NOMO-1 treated with DMSO at 0.1 percent for 48 hours (cell line): ENCODE results near the gene LYL1.
A peak's percentile ranks its signal among the peaks of the same experiment; 100 is the strongest.

Source experiments
- DNase-seq: peaks from one replicate; lab custom pipeline; 2025; ENCODE audit not compliant: unreplicated experiment; lab: John Stamatoyannopoulos, UW

Gene LYL1

DNA sequence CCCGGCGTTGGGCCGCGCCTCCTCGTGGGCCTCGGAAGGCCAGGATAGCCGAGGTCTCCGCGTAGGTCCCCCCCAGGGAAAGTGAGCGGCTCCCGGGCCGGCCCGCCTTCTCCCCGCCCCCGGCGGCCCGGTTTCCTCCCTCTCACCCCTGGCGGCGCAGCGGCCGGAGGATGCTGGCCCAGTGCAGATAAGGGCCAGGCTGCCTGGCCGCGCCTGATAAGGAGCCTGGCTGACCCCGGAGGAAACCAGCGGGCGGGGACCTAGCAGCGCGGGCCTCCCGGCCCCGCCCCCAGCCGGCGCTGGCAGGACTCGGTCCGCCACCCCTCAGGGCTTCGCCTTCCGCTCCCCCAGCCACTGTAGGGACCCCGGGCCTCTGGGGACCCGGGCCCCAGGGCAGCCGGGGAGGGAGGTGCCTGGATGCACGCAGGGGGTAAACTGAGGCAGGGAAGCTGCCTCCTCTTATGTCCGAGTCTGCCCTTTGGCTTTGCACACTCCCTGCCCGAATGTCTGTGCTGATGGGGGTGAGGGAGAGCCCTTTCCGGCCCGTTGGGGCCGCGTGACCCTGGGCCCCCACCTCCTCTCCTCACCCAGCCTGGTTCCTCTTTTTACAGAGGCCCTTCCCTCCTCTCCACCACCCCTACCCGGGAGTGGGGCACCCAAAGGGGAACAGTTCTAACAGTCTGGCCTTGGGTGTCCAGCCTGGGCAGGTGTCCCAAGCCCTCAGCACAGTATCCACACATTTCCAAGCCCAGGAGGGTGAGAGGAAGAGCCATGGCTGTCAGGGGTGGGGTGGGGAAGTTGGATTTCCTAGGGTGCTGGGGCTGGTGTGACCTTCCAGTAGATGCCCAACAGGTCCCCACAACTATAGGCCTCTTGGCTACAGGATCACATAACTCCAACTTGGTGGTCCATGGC lies at the start of gene LYL1:
Gene LYL1, minus strand, starts transcription at position 193 of the 915 bp plus-strand sequence. CDS start 1,687 bp downstream, outside the sequence.
- DNase-seq, result peak; percentile 93

DNA sequence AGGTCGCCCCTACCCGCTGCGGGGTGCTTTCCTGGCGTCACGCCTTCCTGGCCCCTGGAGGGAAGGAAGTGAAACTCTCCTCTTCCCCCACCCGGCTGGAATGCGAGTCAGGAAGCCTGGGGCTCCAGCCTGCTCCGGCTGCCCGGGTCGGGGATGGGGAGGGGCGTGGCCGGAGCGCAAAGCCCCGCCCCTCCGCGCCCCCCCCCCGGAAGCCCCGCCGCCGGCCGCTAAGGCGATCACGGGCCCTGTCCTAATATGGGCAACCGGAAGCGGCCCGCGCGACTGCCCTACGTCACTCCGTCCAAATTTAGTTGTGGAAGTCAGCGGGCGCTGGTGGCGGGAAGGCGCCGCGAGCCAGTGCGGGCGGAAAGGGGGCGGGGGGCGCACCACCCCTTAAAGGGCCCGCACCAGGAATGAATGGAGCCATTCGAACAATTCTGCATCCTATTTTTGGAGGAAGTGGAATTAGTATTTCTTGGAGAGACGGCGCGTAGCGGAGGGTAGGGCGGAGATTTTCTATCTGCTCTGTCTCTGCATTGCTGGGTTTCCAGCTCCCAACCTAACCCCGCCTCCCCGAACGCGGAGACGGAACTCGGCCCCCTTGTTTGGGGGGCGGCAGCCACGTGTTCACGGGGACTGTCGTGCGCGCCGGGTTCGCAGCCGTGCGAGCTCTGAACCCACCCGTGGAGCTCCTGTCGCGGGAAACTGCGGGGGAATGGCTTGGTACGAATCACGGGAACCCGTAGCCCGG lies 49.1 kb upstream of the LYL1 start:
- DNase-seq, result peak; percentile 96

DNA sequence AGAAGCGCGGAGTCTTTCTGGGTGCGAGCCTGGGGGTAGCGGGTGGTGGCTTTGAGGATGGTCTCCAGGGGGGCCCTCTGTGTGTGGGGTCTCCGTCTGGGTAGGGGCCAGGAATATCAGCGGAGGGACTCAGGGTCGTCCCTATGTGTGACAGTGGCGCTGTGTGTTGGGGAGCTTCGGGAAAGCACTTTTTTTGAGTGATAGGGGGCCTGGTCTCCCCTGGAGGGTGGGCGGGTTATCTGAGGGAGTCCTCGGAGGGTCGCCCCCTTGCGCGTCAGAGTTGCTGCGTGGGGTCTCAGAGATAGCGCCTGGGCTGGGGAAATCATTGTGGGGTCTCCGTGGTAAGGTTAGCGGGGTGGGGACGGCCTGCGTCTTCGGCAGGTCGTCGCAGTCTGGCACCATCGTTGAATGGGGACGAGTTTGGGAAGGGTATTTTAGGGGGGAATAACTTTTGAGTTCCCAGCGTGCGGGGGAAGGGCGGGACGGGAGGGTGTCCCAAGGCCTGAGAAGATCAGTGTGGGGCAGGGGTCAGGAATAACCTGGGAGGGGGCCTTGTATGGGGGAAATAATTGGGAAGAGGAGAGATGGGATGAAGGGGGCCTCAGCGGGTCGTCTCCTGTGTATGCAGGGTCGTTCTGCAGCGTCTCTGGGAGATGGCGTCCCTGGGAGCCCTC lies 48.4 kb upstream of the LYL1 start:
- DNase-seq, result peak; percentile 27

DNA sequence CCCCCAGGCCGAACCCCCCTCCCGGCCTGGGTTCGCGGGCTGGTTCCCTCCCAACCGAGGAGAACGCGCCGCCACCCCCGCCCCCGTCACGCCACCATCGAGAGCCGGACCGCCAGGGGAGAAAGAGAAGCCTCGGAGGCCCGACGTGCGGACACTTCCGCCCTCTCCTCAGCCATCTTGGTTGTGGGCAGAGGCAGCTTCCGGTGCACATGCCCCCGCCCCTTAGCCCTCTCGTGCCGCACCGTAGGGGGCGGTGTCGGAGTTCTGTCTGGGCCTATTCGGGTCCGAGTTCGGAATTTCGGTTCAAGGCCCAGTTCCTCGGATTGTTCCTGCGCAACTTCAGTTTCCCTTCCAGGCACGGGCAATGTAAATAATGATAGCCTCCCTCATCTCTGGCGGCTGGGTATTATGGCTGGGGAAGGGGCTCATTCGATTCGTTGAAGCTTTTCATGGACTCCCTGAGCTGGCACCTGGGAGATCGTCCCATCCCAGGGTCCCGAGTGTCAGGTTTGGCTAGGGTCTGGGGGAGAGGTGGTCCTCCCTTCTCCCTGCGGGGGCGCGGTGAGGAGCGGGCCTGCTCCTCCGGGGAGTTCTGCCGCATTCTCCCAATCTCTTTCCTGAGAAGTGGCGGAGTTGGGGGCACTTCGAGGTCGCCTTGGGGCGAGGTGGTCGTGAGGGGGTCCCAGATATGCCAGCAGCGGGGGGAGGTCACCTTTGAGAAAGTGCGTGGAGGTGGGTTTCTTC lies 47.7 kb upstream of the LYL1 start, which contains the start of the genes IER2 and STX10:
Gene IER2, plus strand, starts transcription at position 225 of the 744 bp plus-strand sequence. CDS start 2,776 bp downstream, outside the sequence.
Gene STX10, minus strand, starts transcription at position 189 of the 744 bp plus-strand sequence. CDS start 202 bp downstream, outside the sequence.
- DNase-seq, result peak; percentile 96

DNA sequence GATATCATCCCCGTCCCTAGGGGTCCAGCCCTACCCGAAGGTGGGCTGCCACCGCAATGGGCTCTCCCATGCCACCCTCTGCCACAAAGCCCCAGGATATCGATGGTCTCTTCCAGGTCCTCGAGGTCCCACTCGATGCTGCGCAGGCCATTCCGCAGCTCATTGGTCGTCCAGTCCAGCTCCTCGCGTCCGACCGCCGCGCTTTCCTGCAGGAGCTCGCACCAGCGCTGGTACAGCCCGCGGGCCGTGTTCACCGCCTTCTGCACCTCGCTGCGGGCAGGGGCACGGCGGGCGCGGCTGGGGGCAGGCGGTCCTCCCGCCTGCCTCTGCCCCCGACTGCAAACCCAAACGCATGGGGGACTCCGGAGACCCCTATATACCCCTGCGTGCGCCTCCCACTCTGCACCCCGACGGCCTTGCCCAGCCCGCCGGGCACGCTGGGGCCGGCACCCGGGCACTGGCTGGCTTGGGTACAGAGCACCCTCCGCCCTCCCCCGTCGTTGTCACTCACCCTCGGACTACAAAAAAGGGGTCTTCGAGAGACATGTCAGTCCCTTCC lies 47.0 kb upstream of the LYL1 start:
- peak; percentile 47 for DNase-seq

DNA sequence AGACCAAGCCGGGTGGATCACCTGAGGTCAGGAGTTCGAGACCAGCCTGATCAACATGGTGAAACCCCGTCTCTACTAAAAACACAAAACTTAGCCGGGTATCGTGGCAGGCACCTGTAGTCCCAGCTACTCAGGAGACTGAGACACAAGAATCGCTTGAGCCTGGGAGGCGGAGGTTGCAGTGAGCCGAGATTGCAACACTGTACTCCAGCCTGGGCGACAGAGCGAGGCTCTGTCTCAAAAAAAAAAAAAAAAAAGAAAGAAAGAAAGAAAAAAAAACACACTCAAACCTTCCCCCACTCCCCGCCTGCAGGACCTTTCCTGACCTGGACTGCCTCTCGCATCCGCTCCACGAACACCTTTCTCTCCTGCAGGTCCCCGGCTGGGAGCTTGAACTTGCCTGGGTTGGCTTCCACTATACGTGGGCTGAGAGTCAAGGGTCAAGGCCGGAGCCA lies 46.5 kb upstream of the LYL1 start:
- DNase-seq, result peak; percentile 29

DNA sequence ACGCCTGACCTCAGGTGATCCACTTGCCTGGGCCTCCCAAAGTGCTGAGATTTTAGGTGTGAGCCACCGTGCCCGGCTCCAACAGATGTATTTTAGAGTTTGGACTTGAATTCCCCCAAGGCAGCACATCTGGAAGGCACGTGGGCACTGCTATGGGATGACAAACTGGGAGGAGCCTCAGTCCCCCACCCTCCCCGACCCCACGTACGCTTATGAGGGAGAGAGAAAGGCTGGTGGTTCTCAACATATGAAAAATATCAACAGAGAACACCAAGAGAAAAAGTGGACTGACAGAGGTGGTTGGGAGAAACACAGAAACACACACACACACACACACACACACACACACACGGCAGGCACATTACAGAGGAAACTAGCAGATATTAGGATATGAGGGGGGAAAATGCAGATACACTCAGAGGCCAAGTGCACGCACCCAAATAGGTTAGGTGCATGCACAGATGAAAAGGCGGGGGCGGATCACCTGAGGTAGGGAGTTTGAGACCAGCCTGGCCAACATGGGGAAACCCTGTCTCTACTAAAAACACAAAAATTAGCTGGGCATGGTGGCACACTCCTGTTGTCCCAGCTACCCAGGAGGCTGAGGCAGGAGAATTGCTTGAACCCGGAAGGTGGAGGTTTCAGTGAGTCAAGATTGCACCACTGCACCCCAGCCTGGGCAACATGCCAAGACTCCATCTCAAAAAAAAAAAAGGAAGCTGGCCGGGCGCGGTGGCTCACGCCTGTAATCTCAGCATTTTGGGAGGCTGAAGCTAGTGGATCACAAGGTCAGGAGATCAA lies 44.3 kb upstream of the LYL1 start:
- peak; percentile 43 for DNase-seq

DNA sequence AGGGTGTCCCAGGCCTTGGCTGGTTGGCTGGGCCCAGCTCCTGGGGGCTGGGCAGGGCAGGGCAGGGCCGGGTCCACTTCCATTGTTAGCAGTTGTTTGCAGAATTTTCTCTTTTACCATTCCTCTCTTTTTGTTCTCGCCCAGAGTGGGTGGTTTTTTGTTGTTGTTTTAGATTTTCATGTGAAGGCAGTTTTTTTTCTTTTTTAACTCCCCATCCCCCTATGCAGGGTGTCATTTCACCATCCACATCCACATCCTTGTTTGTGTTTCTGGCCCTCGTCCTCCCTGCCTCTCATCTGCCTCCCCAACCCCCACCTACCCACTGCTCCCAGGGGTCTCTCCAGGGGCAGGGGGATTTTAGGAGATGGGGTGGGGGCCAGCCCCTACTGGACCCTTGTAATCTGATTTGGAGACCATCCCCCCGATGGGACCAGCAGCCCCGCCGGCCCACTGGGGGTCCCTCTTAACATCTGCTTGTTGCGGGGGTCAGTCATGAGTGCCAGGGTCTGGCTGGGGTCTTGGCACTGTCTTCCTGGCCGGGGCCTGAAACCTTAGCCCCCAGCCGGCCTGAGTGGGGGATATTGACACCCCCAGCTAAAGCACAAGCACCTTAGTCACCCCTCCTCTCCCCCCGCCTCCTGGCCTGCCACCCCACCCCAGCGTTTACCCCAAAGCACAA lies 37.1 kb upstream of the LYL1 start:
- no peak for DNase-seq

DNA sequence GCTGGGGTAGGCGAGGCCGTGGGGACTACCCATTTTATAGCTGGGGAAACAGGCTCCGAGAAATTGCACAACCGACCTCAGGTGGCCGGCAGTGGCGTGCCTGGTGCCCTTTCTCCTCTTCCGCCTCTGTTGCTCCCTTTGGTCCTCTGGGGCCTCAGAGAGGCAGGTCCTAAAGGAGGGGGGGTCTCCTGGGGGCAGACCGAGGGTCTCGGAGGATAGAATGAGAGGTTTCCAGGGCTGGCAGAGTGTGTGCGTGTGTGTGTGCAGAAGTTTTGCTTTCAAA lies 36.2 kb upstream of the LYL1 start:
- peak; percentile 25 for DNase-seq

DNA sequence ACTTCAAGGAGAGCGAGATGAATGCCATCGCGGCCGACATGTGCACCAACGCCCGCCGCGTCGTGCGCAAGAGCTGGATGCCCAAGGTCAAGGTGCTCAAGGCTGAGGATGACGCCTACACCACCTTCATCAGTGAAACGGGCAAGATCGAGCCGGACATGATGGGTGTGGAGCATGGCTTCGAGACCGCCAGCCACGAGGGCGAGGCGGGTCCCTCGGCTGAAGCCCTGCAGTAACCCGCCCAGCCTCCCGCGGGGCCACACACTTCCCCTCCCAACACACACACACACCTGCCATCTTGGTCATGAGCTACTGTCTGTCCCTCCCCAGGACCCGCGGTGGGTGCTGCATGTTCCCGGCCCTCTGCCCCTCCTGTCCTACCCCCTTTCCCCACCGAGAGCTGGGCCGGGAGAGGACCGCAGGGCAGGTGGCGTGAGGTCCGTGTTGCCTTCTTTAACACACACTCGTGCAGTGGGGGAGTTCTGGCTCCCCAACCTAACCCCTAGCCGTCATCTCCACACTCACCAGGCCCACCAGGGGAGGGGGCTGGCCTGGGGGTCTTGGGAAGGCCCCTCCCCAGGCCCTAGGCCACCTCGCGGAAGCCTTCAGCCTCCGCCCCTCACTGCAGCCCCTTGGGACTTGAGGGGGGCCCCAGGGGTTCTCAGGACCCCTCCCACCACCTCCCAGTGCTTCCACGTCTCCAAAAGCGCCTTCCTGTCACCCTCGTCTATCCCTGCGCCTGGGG lies 35.7 kb upstream of the LYL1 start:
- no peak for DNase-seq

DNA sequence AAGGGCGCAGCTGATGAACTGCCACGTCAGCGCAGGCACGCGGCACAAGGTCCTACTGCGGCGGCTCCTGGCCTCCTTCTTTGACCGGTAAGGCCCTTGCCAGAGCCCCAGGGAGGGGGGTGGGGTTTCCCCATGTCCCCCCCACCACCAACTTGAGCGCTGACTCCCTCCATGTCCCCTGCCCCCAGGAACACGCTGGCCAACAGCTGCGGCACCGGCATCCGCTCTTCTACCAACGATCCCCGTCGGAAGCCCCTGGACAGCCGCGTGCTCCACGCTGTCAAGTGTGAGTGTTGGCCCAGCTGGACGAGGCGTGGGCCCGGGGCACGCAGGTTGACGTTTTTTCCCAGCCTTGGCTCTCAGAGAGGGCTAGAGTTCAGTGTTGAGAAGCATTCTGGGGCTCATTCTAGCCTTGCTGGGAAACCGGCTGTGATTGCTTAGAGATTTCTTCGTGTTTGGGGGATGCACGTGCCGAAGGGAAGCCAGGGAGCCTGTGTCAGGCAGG lies 34.7 kb upstream of the LYL1 start:
- DNase-seq, result no peak

DNA sequence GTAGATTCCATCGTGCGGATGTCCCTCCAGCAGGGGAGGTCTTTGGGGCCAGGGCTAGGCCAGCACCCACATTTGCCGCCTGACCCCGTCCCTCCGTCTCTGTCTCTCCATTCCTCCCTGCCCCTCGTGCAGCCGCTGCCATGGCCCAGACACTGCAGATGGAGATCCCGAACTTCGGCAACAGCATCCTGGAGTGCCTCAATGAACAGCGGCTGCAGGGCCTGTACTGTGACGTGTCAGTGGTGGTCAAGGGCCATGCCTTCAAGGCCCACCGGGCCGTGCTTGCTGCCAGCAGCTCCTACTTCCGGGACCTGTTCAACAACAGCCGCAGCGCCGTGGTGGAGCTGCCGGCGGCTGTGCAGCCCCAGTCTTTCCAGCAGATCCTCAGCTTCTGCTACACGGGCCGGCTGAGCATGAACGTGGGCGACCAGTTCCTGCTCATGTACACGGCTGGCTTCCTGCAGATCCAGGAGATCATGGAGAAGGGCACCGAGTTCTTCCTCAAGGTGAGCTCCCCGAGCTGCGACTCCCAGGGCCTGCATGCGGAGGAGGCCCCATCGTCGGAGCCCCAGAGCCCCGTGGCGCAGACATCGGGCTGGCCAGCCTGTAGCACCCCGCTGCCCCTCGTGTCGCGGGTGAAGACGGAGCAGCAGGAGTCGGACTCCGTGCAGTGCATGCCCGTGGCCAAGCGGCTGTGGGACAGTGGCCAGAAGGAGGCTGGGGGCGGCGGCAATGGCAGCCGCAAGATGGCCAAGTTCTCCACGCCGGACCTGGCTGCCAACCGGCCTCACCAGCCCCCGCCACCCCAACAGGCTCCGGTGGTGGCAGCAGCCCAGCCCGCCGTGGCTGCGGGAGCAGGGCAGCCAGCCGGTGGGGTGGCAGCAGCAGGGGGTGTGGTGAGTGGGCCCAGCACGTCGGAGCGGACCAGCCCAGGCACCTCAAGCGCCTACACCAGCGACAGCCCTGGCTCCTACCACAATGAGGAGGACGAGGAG lies 32.7 kb upstream of the LYL1 start:
- DNase-seq, result no peak

DNA sequence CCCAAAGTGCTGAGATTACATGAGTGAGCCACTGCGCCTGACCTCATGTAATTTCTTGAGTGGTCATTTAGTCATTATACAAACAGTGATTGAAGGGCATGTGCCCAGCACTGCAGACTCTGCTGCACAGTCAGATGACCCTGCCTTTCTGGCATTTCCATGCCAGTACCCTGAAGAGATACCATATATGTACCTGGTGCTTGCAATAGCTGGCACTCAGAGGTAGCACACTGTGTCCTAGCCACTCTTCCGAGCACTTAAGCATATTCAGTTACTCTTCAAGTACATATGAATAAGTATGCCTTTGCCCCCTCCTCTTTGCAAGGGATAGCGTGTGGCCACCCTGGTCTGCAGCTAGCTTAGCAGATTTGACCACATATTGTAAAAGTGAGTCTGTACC lies 32.0 kb upstream of the LYL1 start:
- no peak for DNase-seq

DNA sequence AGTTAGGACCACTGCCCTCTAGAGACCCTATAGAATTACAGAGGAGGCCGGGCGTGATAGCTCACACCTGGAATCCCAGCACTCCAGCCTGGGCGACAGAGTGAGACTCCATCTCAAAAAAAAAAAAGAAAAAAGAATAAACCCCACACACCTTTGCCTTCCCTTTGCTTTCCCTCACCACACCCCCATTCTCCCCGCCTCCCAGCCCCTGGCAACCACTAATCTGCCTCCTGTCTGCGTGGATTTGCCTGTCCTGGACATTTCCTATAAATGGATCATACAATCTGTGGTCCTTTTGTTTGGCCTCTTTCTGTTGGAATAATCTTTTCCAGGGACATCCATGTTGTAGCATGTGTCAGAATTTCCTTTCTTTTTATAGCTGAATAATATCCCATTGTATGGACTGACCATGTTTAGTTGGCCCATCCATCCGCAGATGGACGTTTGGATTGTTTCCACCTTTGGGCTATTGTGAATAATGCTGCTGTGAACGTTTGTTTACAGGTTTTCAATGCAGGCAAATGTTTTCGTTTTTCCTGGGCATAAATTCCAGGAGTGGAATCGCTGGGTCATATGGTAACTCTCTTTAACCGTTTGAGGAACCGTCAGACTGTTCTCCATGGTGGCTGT lies 30.7 kb upstream of the LYL1 start:
- no peak for DNase-seq

DNA sequence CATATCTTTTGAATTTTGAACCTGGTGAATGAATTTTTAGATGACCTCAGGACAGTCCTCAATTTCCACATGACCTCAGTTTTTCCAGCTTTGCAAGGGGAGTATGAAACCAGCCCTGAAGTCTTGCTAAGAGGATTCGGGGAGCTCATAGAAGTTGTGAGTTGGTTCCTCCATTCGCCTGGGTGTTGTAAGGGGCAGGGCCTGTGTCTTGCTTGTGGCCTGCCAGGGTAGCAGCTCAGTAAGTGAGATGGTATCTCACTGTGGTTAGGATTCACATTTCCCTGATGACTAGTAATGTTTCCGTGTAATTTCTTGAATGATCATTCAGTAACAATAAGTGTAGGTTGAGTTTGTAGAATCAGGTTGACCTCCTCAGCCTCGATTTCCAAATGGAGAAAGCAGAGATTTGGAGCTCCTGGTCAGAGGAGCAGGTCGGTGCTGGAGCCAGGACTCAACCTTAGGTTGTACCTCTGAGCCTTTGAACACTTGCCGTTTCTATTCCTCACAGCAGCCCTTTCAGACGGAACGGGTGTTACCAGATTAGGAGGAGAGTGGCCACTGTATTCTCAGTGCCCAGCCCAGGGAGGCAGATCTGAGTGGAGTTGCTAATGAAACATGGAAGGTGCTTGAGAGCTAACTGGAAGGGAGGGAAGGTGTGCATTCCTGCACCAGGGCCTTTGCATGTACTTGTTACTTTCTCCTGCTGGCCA lies 30.0 kb upstream of the LYL1 start:
- DNase-seq, result no peak
